ENCODE measurements around the gene ZNF507.
A peak's percentile ranks its signal among the peaks of the same experiment; 100 is the strongest.

Gene ZNF507

DNA sequence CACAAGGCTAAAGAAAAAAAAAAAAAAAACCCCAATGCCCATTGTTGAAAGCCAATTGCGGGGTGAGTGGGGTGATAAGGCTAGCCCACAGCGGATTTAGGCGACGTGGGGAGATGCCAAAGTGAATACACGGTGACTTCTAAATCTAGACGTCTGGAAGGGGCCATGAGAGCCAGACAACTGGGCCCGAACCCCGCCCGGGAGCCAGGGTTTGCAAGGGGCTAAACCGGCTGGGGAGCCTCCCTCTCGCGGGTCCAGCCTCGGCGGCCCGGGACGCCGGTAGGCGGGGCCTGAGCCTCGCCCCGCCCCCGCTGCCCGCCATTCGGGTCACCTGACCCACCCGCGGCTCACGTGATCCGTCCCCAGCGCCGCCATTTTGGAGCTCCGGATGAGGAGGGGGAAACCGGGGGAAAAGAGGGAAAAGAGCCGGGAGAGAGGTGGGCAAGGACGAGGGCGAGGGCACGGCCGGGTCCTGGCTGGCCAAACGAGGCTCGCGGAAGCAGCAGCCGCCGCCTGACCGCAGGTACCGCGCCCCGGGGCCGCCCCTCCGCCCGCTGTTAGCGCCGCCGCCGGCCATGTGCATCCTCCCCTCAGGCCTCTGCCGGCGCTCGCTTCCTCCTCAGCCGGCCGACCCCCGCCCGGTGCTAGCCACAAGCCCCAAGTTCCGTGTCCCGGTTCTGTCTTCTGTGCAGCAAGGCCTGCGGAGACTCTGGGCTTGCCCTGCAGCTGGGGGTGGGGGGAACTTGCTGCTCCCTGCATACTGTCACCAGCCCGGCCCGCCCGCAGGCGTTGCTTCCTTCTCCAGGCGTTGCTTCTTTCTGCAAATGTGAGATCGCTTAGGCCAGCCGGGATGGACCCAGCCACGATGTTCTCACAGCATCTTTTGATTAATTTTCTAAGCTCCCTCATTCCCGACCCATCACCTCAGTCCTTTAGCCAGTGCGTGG, at the start of gene ZNF507:
TSS of gene ZNF507 (plus strand) at position 350 of the 947 bp plus-strand sequence. CDS start 7,221 bp downstream, outside the sequence.
- DNase-seq: peak; percentile 95

DNA sequence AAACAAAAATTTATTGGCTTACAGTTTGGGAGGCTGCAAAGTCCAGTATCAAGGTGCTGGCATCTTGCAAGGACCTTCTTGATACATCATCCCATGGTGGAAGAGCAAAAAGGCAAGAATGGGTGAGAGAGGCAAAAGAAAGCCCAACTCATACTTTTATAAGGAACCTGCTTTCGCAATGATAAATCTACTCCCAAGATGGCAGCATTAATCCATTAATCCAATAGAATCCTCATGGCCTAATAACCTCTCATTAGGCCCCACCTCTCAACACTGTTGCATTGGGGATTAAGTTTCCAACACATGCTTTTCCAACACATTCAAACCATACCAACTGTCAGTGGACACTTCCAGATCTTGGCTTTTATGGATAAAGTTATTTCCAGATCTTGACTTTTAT, 48.7 kb upstream of the ZNF507 start:
- no peak for DNase-seq

- DNase-seq: no peak
These were observed 42.6 kb upstream of the ZNF507 start for GRCh38 chr19:32302778-32303177.

GRCh38 chr19:32303193-32303592, 42.2 kb upstream of the ZNF507 start:
- no peak for DNase-seq

DNA sequence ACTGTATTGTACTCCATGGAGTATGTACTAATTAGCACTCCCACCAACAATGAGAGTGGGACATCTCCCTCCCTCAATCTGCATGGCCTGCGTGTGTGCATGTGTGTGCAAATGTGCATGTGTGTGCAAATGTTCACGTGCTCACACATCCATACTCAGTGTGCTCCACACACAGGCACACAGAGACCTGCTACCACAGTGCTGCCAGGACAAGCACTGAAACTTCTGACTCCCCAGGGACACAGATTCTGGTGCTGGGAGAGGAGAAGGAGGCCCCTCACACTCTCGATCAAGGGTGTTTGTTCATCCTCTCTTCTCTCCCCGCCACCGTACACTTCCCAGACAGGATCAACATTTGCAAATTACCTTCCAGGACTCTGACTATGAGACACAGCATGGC, 37.8 kb upstream of the ZNF507 start:
- no peak for DNase-seq

GRCh38 chr19:32308431-32309077, 36.9 kb upstream of the ZNF507 start:
- no peak for DNase-seq

- DNase-seq: no peak
These were observed 35.6 kb upstream of the ZNF507 start for GRCh38 chr19:32309711-32310390.

GRCh38 chr19:32311371-32311770, 34.0 kb upstream of the ZNF507 start:
- no peak for DNase-seq

GRCh38 chr19:32313569-32314265, 31.7 kb upstream of the ZNF507 start:
- no peak for DNase-seq

DNA sequence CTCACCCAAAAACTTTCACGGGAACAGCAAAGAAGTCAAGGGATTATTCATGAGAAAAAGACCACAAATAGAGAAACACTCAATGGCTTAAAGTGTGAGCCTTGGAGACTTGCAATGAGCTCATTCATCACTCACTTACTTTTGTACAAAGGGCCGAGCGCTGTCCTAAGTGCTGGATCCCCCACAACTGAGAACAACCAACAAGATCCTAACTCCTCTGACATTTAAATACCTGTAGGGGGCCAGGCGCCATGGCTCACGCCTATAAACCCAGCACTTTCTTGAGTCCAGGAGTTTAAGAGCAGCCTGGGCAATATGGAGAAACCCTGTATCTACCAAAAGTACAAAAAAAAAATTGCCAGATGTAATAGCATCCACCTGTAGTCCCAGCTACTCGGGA, 29.4 kb upstream of the ZNF507 start:
- DNase-seq: no peak

DNA sequence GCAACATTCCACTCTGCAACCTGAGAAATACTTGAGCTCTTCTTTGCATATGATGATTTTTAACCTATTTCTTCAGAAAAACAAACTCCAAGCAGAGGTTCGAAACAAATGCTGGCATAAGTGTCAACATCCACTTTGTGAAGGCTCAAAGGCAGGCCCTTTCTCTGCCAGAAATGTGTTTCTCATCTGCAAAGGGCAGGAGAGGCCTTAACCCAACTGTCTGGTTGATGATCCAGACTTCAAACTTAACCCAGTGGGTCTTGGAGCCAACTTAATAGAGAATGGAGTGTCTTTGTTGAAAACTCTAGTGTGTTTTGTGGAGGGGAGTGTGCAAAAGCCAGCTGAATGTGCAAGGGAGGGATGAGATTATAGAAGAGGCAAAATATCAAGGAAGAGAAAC, 28.3 kb upstream of the ZNF507 start:
- DNase-seq: no peak

DNA sequence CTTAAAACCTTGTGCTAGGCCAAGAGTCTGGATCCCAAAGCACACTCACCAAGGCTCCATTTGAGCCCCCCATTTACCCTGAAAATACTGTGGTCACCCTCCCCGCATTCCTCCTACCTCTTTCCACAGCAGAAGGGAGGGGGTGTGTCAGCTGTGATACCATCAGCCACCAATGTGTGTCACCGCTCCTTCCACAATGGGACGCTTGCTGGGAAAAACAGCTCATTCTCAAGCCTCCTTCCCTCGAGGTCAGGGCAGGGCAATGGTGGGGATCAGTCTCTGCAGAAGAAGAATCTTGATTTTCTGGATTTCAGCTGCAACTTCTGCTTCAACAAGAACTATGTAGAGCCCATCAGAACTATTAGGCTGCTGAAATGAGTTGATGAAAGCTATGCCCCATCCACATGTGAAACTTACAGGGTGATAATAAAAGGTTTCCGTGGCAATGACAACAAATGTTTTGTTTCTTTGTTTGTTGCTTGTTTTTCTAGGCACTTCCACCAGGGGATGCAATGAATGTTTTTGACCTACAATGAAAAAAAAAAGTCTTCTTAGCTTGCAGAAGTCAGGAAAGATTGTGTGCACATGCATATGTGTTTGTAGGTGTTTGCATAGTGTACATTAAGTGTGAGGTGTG, 26.4 kb upstream of the ZNF507 start:
- DNase-seq: peak; percentile 65

GRCh38 chr19:32322541-32322940, 22.9 kb upstream of the ZNF507 start:
- DNase-seq: no peak

DNA sequence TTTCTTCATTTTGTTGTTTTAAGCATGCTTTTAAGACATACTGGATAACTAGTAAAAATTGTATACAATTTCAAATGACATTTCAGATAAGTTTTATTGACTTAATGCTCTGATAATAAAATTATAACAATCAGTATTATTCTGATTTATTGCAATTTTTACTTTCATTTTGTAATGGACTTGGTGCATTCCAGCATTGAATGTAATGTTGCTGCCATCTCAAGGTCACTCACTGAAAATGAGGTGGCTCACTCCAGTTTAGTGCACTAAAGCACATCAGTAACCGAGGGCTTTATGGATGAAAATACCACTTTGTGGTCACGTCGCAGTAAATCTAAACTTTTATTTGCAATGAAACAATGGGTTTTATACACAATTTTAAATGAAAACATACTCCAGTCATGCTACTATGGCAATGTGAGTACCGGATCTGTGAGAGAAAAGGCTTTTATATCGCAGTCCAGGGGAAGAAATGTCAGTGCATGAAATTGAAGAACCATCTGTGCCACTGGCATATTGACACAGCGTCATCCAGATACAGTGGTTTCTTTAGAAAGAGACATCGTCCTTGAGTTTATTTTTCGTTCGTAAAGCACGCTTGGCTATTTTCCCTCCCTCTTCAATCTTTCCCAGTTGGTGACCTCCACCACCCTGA, 20.7 kb upstream of the ZNF507 start:
- DNase-seq: no peak

- DNase-seq: peak; percentile 49
These were observed 15.1 kb upstream of the ZNF507 start for GRCh38 chr19:32330213-32330857.

- no peak for DNase-seq
These were observed 12.2 kb upstream of the ZNF507 start for GRCh38 chr19:32333227-32333626.

GRCh38 chr19:32336259-32337083, 8.9 kb upstream of the ZNF507 start:
- peak; percentile 33 for DNase-seq

DNA sequence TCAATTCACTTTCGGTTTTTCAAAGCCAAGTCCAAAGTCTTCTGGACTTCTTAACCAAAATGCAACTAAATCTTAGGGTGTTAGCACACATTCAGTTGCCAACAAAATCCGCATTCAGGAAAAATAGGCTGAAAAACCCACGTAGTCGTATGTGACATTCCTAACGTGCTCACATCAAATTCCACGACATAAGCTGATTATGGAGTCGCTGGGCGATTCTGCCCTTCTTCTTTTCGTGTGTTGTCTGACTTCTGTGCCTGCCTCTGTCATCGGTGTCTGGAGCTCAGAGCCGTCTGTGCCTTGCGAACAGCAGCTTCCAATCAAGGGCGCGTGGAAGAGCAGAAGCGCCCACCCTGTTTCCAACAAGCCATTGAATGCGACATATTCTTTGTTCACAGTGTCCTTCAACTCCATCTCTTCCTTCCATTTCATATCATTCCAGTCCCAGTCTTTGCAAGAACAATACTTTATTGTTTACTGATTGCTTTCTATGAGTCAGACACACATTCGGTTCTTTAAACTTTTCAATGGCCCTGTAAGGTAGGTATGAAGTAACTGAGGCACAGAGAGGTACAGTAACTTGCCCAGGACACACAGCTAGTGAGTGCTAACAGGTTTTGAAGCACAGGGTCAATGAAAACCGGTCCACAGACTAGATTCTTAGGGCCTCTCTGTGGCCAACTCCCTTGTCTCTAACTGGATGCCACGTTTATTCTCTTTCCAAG, 8.2 kb upstream of the ZNF507 start:
- DNase-seq: peak; percentile 27

DNA sequence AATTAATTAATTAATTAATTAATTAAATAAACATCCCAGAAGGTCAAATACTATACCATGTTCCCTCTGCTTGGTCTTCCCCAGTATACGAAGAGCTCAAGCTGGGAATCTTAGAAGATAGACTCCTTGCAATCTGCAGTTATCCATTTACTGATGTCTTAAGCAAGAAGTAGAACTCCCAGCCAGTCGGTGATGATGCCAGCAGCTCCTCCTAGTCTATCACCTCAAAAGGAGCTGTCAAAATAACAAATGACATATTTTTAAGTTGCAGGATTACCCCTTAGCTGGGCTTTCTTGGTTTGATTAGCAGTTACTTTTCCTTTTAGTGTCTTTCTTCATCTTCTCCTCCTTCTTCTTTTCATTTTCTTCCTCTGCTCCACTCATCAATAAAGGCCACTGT, 6.0 kb upstream of the ZNF507 start:
- DNase-seq: no peak
